NCI-H146 treated with DMSO at 0.1 percent for 48 hours (cell line): Measurements from ENCODE around the gene THPO.
"Not testable (repeated sequence)": the region's sequence is repeated elsewhere in the genome, so short reads cannot be mapped to it uniquely, and the experiment has no call there.

Experiments used
- DNase-seq: peaks from one replicate; lab custom pipeline; 2025; ENCODE audit not compliant: unreplicated experiment; lab: John Stamatoyannopoulos, UW

THPO gene

GRCh38 chr3:184351511-184352148 lies 26.4 kb downstream of the THPO start:
- no peak for DNase-seq

DNA sequence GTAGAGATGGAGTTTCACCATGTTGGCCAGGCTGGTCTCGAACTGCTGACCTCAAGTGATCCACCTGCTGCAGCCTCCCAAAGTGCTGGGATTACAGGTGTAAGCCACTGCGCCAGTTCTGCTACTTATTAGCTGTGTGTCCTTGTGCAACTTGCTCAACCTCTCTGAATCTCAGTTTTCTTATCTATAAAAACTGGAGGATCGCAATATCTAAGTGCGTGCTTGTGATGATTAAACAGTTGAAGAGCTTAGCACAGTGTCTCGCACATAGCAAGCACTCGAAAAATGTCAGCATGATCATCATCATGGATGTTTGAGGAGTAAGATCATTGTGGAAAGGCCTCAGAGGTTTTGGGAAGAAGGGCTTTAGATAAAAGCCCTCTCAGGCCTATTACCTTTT lies 27.4 kb downstream of the THPO start:
- no peak for DNase-seq

- no peak for DNase-seq
These were observed 28.2 kb downstream of the THPO start for GRCh38 chr3:184349563-184350470.

GRCh38 chr3:184348057-184348382 lies 30.0 kb downstream of the THPO start:
- DNase-seq, result no peak

DNA sequence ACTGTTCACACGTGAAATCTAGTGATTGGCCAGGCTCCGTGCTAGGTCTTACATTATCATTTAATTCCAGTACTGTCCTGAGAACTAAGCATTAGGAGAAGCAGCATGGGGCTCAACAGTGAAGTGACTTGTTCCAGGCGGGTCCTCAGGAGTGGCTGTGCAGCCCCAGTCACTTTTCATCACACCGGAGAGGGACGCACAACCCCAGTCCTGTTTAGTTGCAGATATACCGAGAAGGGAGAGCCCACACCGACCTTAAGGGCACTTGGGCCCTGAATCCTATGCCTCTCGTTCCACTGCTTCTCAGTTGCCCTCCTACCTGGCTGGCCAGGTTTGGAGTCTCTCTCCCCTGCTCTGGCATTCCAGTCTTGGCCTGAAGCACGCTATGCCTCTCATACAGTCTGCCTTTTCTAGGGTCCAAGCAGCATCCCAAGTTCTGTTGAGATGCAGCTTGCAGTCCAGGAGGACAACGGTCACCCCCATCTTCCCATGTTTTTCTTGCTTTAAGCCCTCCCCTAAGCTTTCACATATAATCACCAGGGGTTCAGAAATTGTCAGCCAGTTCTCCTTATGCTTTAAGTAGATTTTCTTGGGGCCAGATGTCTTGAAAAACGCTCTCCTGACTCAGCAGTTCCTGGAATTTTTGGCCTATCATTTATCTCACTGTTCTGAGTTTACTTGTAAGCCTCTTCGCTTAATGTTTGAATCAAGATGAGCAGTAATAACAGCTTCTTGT lies 30.5 kb downstream of the THPO start:
- no peak for DNase-seq

DNA sequence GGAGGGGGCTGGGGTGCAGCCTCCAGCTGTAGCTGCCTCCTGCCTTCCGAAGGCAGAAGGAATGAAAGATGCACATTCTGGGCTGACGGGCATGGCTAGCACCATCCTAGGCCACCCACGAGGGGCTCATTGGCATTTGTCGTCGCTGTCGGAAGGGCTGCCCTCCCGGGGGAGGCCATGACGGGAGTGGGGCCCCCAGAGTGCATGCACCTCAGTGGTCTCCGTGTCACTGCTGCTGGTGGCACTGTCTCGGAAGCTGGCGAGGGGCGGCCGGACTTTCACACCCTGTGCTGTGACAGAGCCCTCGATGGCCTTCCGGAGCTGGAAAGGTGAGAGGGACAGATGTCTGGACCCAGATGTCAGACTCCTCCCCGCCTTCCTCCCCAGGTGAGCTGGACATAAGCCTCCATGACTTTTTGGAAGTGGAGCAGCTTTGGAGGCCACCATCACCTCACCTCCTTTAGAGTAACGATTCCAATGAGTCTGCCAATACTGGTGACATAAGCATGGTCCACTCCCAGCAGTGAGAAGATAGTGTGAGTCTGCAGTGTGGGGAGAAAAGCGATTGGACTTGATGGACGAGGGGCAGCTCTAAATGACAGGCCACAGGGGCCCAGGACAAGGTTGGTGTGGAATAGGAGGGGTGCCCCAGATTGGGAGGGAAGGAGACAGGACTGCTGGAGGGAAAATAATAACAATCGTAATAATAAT lies 31.4 kb downstream of the THPO start:
- no peak for DNase-seq

GRCh38 chr3:184345317-184346144 lies 32.5 kb downstream of the THPO start:
- DNase-seq, result peak; percentile 54

DNA sequence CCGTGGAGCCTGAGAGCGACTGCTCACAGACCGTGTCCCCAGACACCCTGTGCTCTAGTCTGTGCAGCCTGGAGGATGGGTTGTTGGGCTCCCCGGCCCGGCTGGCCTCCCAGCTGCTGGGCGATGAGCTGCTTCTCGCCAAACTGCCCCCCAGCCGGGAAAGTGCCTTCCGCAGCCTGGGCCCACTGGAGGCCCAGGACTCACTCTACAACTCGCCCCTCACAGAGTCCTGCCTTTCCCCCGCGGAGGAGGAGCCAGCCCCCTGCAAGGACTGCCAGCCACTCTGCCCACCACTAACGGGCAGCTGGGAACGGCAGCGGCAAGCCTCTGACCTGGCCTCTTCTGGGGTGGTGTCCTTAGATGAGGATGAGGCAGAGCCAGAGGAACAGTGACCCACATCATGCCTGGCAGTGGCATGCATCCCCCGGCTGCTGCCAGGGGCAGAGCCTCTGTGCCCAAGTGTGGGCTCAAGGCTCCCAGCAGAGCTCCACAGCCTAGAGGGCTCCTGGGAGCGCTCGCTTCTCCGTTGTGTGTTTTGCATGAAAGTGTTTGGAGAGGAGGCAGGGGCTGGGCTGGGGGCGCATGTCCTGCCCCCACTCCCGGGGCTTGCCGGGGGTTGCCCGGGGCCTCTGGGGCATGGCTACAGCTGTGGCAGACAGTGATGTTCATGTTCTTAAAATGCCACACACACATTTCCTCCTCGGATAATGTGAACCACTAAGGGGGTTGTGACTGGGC lies 33.3 kb downstream of the THPO start:
- DNase-seq, result no peak

DNA sequence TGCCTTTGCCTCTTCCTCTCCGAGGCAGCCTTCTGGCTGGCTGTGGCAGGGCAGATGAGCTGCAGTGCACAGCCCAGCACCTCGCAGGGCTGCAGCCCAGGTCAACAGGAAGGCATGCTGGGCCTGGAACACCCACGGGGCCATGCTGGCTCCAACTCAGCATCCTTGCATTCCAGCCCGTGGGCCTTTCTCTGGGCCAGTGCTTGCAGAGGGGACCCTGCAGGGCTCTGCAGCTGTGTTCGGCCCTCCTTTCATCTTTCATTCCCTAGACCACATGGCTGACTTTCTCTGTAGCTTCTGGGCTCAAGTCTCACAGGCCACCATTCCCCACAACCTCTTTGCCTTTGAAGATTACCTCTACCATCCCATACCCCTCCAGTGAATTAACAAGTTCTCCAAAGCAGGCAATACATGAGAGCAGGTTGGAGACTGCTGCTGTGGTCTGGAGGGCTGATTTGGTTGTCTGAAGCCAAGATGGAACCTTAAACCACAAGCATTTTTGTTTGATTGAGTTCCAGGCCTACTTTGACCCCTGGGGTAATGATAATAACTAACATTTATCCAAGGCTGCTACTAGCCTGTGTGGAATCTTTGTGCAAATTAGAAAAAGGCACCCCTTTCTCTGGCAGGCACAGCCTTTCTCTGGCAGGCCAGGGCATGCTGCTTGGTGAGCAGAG lies 34.7 kb downstream of the THPO start:
- no peak for DNase-seq

GRCh38 chr3:184341925-184342324 lies 36.1 kb downstream of the THPO start:
- DNase-seq, result no peak

DNA sequence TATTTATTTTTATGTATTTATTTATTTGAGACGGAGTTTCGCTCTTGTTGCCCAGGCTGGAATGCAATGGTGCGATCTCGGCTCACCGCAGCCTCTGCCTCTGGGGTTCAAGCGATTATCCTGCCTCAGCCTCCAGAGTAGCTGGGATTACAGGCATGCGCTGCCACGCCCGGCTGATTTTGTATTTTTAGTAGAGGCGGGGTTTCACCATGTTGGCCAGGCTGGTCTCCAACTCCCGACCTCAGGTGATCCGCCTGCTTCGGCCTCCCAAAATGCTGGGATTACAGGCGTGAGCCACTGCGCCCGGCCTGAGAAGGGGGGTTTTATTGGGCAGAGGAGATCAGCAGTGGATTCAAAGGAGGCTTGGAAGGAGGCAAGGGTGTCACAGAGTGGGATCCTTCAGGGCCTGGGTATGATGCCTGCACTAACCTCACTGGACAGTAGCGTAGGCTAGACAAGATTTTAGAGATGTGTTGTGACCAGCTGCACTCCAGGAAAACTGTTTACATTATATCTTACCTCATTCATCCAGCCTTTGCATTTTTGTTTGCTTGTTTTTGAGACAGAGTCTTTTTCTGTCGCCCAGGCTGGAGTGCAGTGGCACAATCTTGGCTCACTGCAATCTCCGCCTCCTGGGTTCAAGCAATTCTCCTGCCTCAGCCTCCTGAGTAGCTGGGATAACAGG lies 38.4 kb downstream of the THPO start:
- DNase-seq, result not testable (repeated sequence)

- DNase-seq, result peak; percentile 71
These were observed 39.0 kb downstream of the THPO start for GRCh38 chr3:184339001-184339400.

DNA sequence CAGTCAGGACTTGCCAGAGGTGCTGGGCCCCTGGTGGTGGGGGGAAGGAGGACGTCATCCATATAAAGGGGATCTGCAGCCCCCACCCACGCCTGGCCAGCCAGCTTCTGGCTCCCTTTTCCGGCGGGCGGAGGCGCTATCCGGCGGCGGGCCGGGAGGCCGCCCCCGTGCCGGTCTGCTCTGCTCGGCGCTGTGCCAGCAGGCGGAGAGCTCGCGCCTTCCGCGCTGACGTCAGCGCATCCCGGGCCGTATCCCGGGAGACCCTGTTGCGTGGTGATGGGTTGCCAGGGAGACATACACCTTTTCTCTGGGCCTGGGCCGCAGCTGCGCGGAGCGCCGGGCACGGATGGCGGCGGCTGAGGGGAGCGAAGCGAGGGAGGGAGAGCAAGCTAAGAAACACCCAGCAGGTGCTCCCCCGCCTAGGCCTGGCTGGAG lies 39.5 kb downstream of the THPO start:
- peak; percentile 97 for DNase-seq

GRCh38 chr3:184337981-184338380 lies 40.0 kb downstream of the THPO start:
- DNase-seq, result no peak

DNA sequence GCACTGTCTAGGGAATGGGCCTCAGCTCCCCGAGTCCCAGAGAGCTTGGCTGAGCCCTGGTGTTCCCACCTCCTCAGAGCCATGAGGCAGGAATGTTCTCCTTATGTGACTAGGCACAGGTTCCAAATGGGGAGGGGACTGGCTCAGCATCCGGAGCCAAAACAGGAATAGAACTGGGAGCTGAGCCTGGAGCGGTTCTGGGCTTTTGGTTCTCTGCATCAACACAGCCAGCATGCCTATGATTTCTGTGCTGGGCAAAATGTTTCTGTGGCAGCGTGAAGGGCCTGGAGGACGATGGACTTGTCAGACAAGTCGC lies 40.6 kb downstream of the THPO start, which contains the start of gene FAM131A:
FAM131A (plus strand) TSS at position 202 of the 316 bp plus-strand sequence; CDS start at position 233, 31 bp downstream.
- no peak for DNase-seq

DNA sequence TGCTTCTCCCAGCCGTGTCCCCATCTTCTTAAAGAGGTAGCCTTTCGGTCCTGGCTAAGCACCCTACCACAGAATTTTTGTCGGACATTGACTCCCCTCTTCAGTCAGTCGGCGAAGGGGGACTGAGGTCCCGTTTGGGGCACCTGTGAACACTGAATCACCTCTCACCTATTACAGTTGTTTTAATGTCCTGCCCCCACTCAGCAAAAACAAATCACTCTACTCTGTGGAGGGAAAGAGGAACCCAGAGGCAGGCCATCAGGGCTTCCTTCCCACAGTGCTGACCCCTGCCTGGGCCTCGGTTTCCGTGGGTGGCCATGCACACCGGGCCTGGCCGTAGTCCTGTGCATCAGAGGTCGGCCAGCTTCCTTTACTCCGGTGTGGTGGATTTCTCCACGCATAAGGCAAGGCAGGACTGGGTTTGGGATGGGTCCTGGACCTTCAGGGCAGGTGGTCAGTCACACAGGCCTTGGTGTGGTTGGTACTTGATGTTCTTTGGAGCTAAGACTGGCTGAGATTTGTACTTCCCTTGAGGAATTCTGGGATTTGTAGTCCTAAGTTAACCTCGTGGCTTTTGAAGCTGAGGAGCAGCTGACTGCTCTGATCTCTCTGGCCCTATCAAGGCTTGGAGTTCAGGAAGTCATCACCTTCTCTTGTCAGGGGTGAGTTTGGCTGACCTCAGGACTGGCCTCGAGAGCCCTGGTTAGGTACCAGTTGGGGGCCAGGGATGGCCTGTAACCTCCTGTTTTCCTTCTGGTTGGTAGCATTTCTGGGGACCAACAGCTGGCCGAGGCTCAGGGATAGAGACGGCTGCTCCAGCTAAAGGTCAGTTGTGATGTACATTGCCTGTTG lies 41.2 kb downstream of the THPO start:
- peak; percentile 66 for DNase-seq

- DNase-seq, result peak; percentile 52
These were observed 42.1 kb downstream of the THPO start for GRCh38 chr3:184335661-184336546.
